H9 (cell line): Measurements from ENCODE around the gene RBM33. TPM values are rescaled to one million over a fixed set of nuclear protein-coding genes. Genes with fewer than 3 reads are reported as not detected.

Source experiments
- DNase-seq: peaks from one replicate; pipeline ENCODE4 v3.0.0-alpha.2; 2017
- H2AFZ ChIP-seq: one replicate; pipeline ENCODE4 v1.6.1; 2013; ENCODE audit warnings: mild to moderate bottlenecking, low read length, control low read depth, moderate library complexity
- H2AK5ac ChIP-seq: 2 replicates; pipeline ENCODE4 v1.6.1; 2013; ENCODE audit warnings: low read length, control low read depth, mixed read lengths; ENCODE audit not compliant: insufficient read length
- H2BK120ac ChIP-seq: one replicate; pipeline ENCODE4 v1.6.1; 2013; ENCODE audit warnings: low read depth, mild to moderate bottlenecking, low read length, control low read depth, inconsistent platforms; ENCODE audit not compliant: poor library complexity, severe bottlenecking
- H2BK12ac ChIP-seq: 2 replicates; pipeline ENCODE4 v1.6.1; 2013; ENCODE audit warnings: low read length, control low read depth, mixed read lengths, low read depth; ENCODE audit not compliant: insufficient read length
- H2BK15ac ChIP-seq: 2 replicates; pipeline ENCODE4 v1.6.1; 2013; ENCODE audit warnings: low read depth, low read length, control low read depth
- H2BK20ac ChIP-seq: one replicate; pipeline ENCODE4 v1.6.1; 2013; ENCODE audit warnings: low read depth, mild to moderate bottlenecking, low read length, control low read depth, inconsistent platforms; ENCODE audit not compliant: poor library complexity, severe bottlenecking
- H2BK5ac ChIP-seq: 2 replicates; pipeline ENCODE4 v1.6.1; 2013; ENCODE audit warnings: low read length, control low read depth, mixed read lengths; ENCODE audit not compliant: insufficient read length
- H3K14ac ChIP-seq: 2 replicates; pipeline ENCODE4 v1.6.1; 2013; ENCODE audit warnings: low read length, control low read depth; ENCODE audit not compliant: insufficient read depth
- H3K18ac ChIP-seq: 2 replicates; pipeline ENCODE4 v1.6.1; 2013; ENCODE audit warnings: low read depth, mild to moderate bottlenecking, mixed read lengths, low read length, control low read depth; ENCODE audit not compliant: insufficient read length
- H3K23ac ChIP-seq: 2 replicates; pipeline ENCODE4 v1.6.1; 2013; ENCODE audit warnings: low read length, control low read depth, mixed read lengths, low read depth; ENCODE audit not compliant: insufficient read length
- H3K23me2 ChIP-seq: 2 replicates; pipeline ENCODE4 v1.6.1; 2013; ENCODE audit warnings: low read depth, mild to moderate bottlenecking, mixed read lengths, low read length, control low read depth; ENCODE audit not compliant: insufficient read length, poor library complexity, severe bottlenecking
- H3K27ac ChIP-seq: 2 replicates; pipeline ENCODE4 v1.5.1; 2013; ENCODE audit warnings: low read length, control low read depth, mixed read lengths, low read depth; ENCODE audit not compliant: insufficient read length
- H3K27me3 ChIP-seq: 2 replicates; pipeline ENCODE4 v1.6.1; 2013; ENCODE audit warnings: low read length, control low read depth, inconsistent platforms; ENCODE audit not compliant: insufficient read depth
- H3K4ac ChIP-seq: 2 replicates; pipeline ENCODE4 v1.6.1; 2013; ENCODE audit warnings: low read depth, mild to moderate bottlenecking, control low read depth, inconsistent platforms, low read length, moderate library complexity
- H3K4me1 ChIP-seq: 2 replicates; pipeline ENCODE4 v1.6.1; 2013; ENCODE audit warnings: low read length, control low read depth, inconsistent platforms; ENCODE audit not compliant: insufficient read depth
- H3K4me2 ChIP-seq: 2 replicates; pipeline ENCODE4 v1.6.1; 2013; ENCODE audit warnings: low read length, control low read depth, mixed read lengths; ENCODE audit not compliant: insufficient read length, insufficient read depth
- H3K56ac ChIP-seq: 2 replicates; pipeline ENCODE4 v1.6.1; 2013; ENCODE audit warnings: low read depth, mild to moderate bottlenecking, mixed read lengths, low read length, control low read depth; ENCODE audit not compliant: insufficient read length
- H3K79me1 ChIP-seq: 2 replicates; pipeline ENCODE4 v1.6.1; 2013; ENCODE audit warnings: low read depth, mild to moderate bottlenecking, moderate library complexity, low read length, control low read depth, inconsistent platforms; ENCODE audit not compliant: insufficient read depth, poor library complexity, severe bottlenecking
- H3K79me2 ChIP-seq: 2 replicates; pipeline ENCODE4 v1.6.1; 2013; ENCODE audit warnings: low read length, control low read depth, inconsistent platforms; ENCODE audit not compliant: insufficient read depth
- H3K9ac ChIP-seq: 2 replicates; pipeline ENCODE4 v1.6.1; 2013; ENCODE audit warnings: low read length, control low read depth, mixed read lengths; ENCODE audit not compliant: insufficient read length; ENCODE audit errors: extremely low read depth
- H3K9me3 ChIP-seq: one replicate; pipeline ENCODE4 v1.6.1; 2013; ENCODE audit warnings: low read depth, low read length, inconsistent platforms; ENCODE audit not compliant: control insufficient read depth
- H3T11ph ChIP-seq: one replicate; pipeline ENCODE4 v1.6.1; 2013; ENCODE audit warnings: mild to moderate bottlenecking, low read length, control low read depth, inconsistent platforms
- H4K20me1 ChIP-seq: one replicate; pipeline ENCODE4 v1.6.1; 2013; ENCODE audit not compliant: control insufficient read depth, insufficient read length, insufficient read depth
- H4K5ac ChIP-seq: 2 replicates; pipeline ENCODE4 v1.6.1; 2013; ENCODE audit warnings: low read depth, mild to moderate bottlenecking, mixed read lengths, low read length, control low read depth; ENCODE audit not compliant: insufficient read length
- H4K8ac ChIP-seq: replicated peaks from 2 replicates; pipeline ENCODE4 v1.6.1; 2013; ENCODE audit warnings: low read length, control low read depth, mixed read lengths, low read depth; ENCODE audit not compliant: insufficient read length
- H4K91ac ChIP-seq: 2 replicates; pipeline ENCODE4 v1.6.1; 2013; ENCODE audit warnings: low read depth, mild to moderate bottlenecking, moderate library complexity, mixed read lengths, low read length, control low read depth; ENCODE audit not compliant: insufficient read length
- H3K27ac Mint-ChIP-seq, 3 experiments: 2 replicates in 2 of 3; 3 replicates in 1 of 3; pipeline ENCODE4 v1.8.0; 2020 to 2021; ENCODE audit warnings: mixed read lengths in 3 of 3, mild to moderate bottlenecking in 1 of 3, moderate library complexity in 1 of 3
- H3K27me3 Mint-ChIP-seq: 2 replicates; pipeline ENCODE4 v1.8.0; 2021; ENCODE audit warnings: low read depth, mild to moderate bottlenecking, moderate library complexity, mixed read lengths
- H3K36me3 Mint-ChIP-seq, 3 experiments: 2 replicates in 2 of 3; 3 replicates in 1 of 3; pipeline ENCODE4 v1.8.0; 2020 to 2021; ENCODE audit warnings: low read depth in 3 of 3, mixed read lengths in 3 of 3; ENCODE audit not compliant: insufficient read depth in 1 of 3
- H3K4me1 Mint-ChIP-seq, 2 experiments: 2 replicates each; pipeline ENCODE4 v1.8.0; 2020; ENCODE audit warnings: mixed read lengths in 2 of 2
- H3K4me3 Mint-ChIP-seq, 2 experiments: 2 replicates in 1 of 2; 3 replicates in 1 of 2; pipeline ENCODE4 v1.8.0; 2020 to 2021; ENCODE audit warnings: mild to moderate bottlenecking in 2 of 2, mixed read lengths in 2 of 2, moderate library complexity in 1 of 2
- H3K9me3 Mint-ChIP-seq, 2 experiments: 2 replicates in 1 of 2; 3 replicates in 1 of 2; pipeline ENCODE4 v1.8.0; 2020; ENCODE audit warnings: mild to moderate bottlenecking in 2 of 2, mixed read lengths in 2 of 2, moderate library complexity in 1 of 2
- WGBS: extraction: QIAGEN DNeasy Blood & Tissue Kit; methylation state at CpG from one replicate; pipeline ENCODE4 v1.1.7; 2013; ENCODE audit warnings: missing lambda C conversion rate, low lambda C conversion rate, mixed read lengths; ENCODE audit not compliant: insufficient read length; ENCODE audit errors: extremely low coverage; 5-methylcytosine and 5-hydroxymethylcytosine counted together
- total RNA-seq: library from RNA; stranded (reverse); gene quantifications from 2 replicates; pipeline ENCODE4 v1.2.1, GENCODE V29; 2021
- TF ChIP-seq, protein P1 (sequence below): fragments of 200-600 bp; sonication (generic); conservative IDR thresholded peaks from 3 replicates; pipeline ENCODE4 v1.8.0; 2021; ENCODE audit warnings: antibody characterized with exemption, mild to moderate bottlenecking

RBM33 gene
- total RNA-seq, 1 experiment from 2014 or later, result 71.3 TPM

DNA sequence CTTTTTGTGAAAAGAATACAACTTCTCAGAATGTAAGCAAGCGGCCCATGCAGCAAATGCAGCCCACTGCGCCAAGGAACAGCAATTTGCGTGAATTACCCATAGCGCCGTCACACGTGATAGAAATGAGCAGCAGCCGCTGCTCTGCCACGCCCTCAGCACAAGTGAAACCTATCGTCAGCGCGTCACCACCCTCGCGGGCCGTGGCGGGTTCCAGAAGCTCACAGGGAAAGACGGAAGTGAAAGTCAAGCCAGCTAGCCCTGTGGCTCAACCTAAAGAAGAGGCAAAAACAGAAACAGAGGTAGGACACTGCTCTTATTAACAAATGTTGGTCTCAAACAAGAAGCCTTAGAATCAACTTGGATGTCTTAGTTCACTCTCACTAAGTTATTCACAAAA, 97.3 kb downstream of the RBM33 start:
- no peak overlapping the region for H4K8ac ChIP-seq
- H4K20me1 ChIP-seq, result no peaks in the 10 kb centered on the region
- no peak overlapping the region for H3K27ac ChIP-seq
- TF ChIP-seq, protein P1, sequence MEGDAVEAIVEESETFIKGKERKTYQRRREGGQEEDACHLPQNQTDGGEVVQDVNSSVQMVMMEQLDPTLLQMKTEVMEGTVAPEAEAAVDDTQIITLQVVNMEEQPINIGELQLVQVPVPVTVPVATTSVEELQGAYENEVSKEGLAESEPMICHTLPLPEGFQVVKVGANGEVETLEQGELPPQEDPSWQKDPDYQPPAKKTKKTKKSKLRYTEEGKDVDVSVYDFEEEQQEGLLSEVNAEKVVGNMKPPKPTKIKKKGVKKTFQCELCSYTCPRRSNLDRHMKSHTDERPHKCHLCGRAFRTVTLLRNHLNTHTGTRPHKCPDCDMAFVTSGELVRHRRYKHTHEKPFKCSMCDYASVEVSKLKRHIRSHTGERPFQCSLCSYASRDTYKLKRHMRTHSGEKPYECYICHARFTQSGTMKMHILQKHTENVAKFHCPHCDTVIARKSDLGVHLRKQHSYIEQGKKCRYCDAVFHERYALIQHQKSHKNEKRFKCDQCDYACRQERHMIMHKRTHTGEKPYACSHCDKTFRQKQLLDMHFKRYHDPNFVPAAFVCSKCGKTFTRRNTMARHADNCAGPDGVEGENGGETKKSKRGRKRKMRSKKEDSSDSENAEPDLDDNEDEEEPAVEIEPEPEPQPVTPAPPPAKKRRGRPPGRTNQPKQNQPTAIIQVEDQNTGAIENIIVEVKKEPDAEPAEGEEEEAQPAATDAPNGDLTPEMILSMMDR, result no peak
- no peak overlapping the region for H3K23ac ChIP-seq
- H3T11ph ChIP-seq, result no peak overlapping the region
- H4K91ac ChIP-seq, result no peak overlapping the region
- H3K4me2 ChIP-seq, result no peak overlapping the region
- no peak for DNase-seq
- no peak overlapping the region for H3K18ac ChIP-seq
- H2BK12ac ChIP-seq, result no peak overlapping the region
- H2AK5ac ChIP-seq, result no peak overlapping the region
- H2BK20ac ChIP-seq, result no peak overlapping the region
- no peak overlapping the region for H2BK5ac ChIP-seq
- WGBS, result no CpG with 5 or more reads among the region's 16 CpGs
- no peak overlapping the region for H3K9ac ChIP-seq
- no peak overlapping the region for H4K5ac ChIP-seq
- no peak overlapping the region for H3K4me3 Mint-ChIP-seq
- no peak overlapping the region for H3K14ac ChIP-seq
- H3K27me3 ChIP-seq, result no peaks in the 10 kb centered on the region
- no peak overlapping the region for H3K4ac ChIP-seq
- H3K9me3 Mint-ChIP-seq, result no peaks in the 10 kb centered on the region
- H2BK15ac ChIP-seq, result no peak overlapping the region
- peaks cover 3% of the 10 kb centered on the region for H3K23me2 ChIP-seq
- H3K9me3 ChIP-seq, result no peaks in the 10 kb centered on the region
- no peaks in the 10 kb centered on the region for H3K79me2 ChIP-seq
- H3K56ac ChIP-seq, result no peak overlapping the region
- no peak overlapping the region for H3K27ac Mint-ChIP-seq
- H3K4me1 Mint-ChIP-seq, result peaks cover 11 to 13% of the 10 kb centered on the region in 2 experiments
- no peaks in the 10 kb centered on the region for H3K79me1 ChIP-seq
- H3K36me3 Mint-ChIP-seq, result peaks cover 35 to 84% (median 75%) of the 10 kb centered on the region in 3 experiments; a peak in 6 of 7 replicates
- H3K27me3 Mint-ChIP-seq, result no peaks in the 10 kb centered on the region
- no peak overlapping the region for H2AFZ ChIP-seq
- no peak overlapping the region for H2BK120ac ChIP-seq
- no peaks in the 10 kb centered on the region for H3K4me1 ChIP-seq
